Stimulated activated CD4-positive, alpha-beta T cell treated with anti-CD3 and anti-CD28 coated beads, Interleukin-1b, Interleukin-23, amount 100 ng/mL, for 48 hours (primary cell): Measurements from ENCODE around the gene ELOF1.
A peak's percentile ranks its signal among the peaks of the same experiment; 100 is the strongest.
"Not testable (repeated sequence)": the region's sequence is repeated elsewhere in the genome, so short reads cannot be mapped to it uniquely, and the experiment has no call there.

Experiments
- DNase-seq: peaks from one replicate; pipeline ENCODE4 v3.0.0-alpha.2; 2020

ELOF1 gene

GRCh38 chr19:11566164-11566563 is 7.1 kb upstream of the ELOF1 start:
- no peak for DNase-seq

- DNase-seq = not testable (repeated sequence)
Measured at GRCh38 chr19:11565649-11565980, 6.6 kb upstream of the ELOF1 start.

GRCh38 chr19:11564082-11564807 is 5.2 kb upstream of the ELOF1 start:
- DNase-seq = not testable (repeated sequence)

- no peak for DNase-seq
Measured at GRCh38 chr19:11563532-11563931, 4.5 kb upstream of the ELOF1 start.

GRCh38 chr19:11560404-11561051 is 1.5 kb upstream of the ELOF1 start:
- DNase-seq = peak; percentile 66

- no peak for DNase-seq
Measured at GRCh38 chr19:11556634-11557420, 2.2 kb downstream of the ELOF1 start.

- DNase-seq = no peak
Measured at GRCh38 chr19:11555246-11555645, 3.8 kb downstream of the ELOF1 start.

- no peak for DNase-seq
Measured at GRCh38 chr19:11554160-11554559, 4.9 kb downstream of the ELOF1 start.

- DNase-seq = no peak
Measured at GRCh38 chr19:11552666-11553372, 6.2 kb downstream of the ELOF1 start.

- no peak for DNase-seq
Measured at GRCh38 chr19:11551603-11552235, 7.3 kb downstream of the ELOF1 start.

GRCh38 chr19:11550265-11550664 is 8.8 kb downstream of the ELOF1 start:
- DNase-seq = no peak

- no peak for DNase-seq
Measured at GRCh38 chr19:11549386-11549953, 9.6 kb downstream of the ELOF1 start.

- DNase-seq = no peak
Measured at GRCh38 chr19:11547929-11548700, 10.9 kb downstream of the ELOF1 start.

GRCh38 chr19:11541238-11541637 is 17.8 kb downstream of the ELOF1 start:
- DNase-seq = no peak

- no peak for DNase-seq
Measured at GRCh38 chr19:11540645-11541044, 18.4 kb downstream of the ELOF1 start.

- DNase-seq = no peak
Measured at GRCh38 chr19:11539495-11540365, 19.3 kb downstream of the ELOF1 start.

- DNase-seq = no peak
Measured at GRCh38 chr19:11538232-11539036, 20.6 kb downstream of the ELOF1 start, which contains the start of gene CNN1. Gene CNN1 (plus strand): TSS chr19:11538851. CDS start chr19:11538928, 77 bp downstream.

- DNase-seq = peak; percentile 87
Measured at GRCh38 chr19:11535792-11536595, 23.0 kb downstream of the ELOF1 start.

- no peak for DNase-seq
Measured at GRCh38 chr19:11534948-11535347, 24.1 kb downstream of the ELOF1 start.
